NCI-H524 (cell line): ENCODE data around the gene BIK.
A peak's percentile ranks its signal among the peaks of the same experiment; 100 is the strongest.
"Not testable (repeated sequence)": the region's sequence is repeated elsewhere in the genome, so short reads cannot be mapped to it uniquely, and the experiment has no call there.

ENCODE experiments used
- DNase-seq, 2 experiments: peaks; one replicate each; lab custom pipeline; 2025; lab: John Stamatoyannopoulos, UW

BIK gene

GRCh38 chr22:43136255-43136654, 25.7 kb downstream of the BIK start:
- DNase-seq, result peak in 1 of 2 experiments; percentile 50

GRCh38 chr22:43136801-43137200, 26.3 kb downstream of the BIK start:
- no peak for DNase-seq

GRCh38 chr22:43142880-43143562, 32.5 kb downstream of the BIK start, which contains the start of gene MCAT:
MCAT (minus strand) TSS chr22:43143398; CDS start chr22:43143348, 50 bp downstream.
- DNase-seq, result peak; percentile 67 to 87

GRCh38 chr22:43144949-43145348, 34.4 kb downstream of the BIK start:
- no peak for DNase-seq

- not testable (repeated sequence) for DNase-seq
These were observed 34.8 kb downstream of the BIK start for GRCh38 chr22:43145371-43145770.

- DNase-seq, result not testable (repeated sequence)
These were observed 35.8 kb downstream of the BIK start for GRCh38 chr22:43146332-43146731.

- DNase-seq, result no peak
These were observed 37.3 kb downstream of the BIK start for GRCh38 chr22:43147821-43148220.

GRCh38 chr22:43148581-43148980, 38.0 kb downstream of the BIK start:
- DNase-seq, result no peak

GRCh38 chr22:43150731-43151206, 40.2 kb downstream of the BIK start:
- no peak for DNase-seq

- DNase-seq, result peak in 1 of 2 experiments; percentile 25
These were observed 40.9 kb downstream of the BIK start, which contains the start of gene TSPO for GRCh38 chr22:43151251-43152002. TSPO (plus strand) TSS chr22:43151559; CDS start chr22:43159239, 7,680 bp downstream.

GRCh38 chr22:43152003-43152356, 41.4 kb downstream of the BIK start:
- no peak for DNase-seq

GRCh38 chr22:43152357-43153071, 42.0 kb downstream of the BIK start:
- DNase-seq, result no peak

GRCh38 chr22:43153899-43154298, 43.3 kb downstream of the BIK start:
- no peak for DNase-seq

- DNase-seq, result no peak
These were observed 44.5 kb downstream of the BIK start for GRCh38 chr22:43154887-43155536.

GRCh38 chr22:43155789-43156188, 45.2 kb downstream of the BIK start:
- DNase-seq, result peak; percentile 32 to 72

GRCh38 chr22:43156413-43156812, 45.9 kb downstream of the BIK start:
- DNase-seq, result no peak

- DNase-seq, result no peak
These were observed 47.5 kb downstream of the BIK start for GRCh38 chr22:43157874-43158546.

GRCh38 chr22:43158778-43159483, 48.4 kb downstream of the BIK start:
- DNase-seq, result no peak

GRCh38 chr22:43159484-43160178, 49.1 kb downstream of the BIK start:
- no peak for DNase-seq

- no peak for DNase-seq
These were observed 50.1 kb downstream of the BIK start for GRCh38 chr22:43160497-43161126.
